Astrocyte (in vitro differentiated cells and primary cell): ENCODE results near the gene IGF1. TPM values are rescaled to one million over a fixed set of nuclear protein-coding genes. Genes with fewer than 3 reads are reported as not detected.
A peak's percentile ranks its signal among the peaks of the same experiment; 100 is the strongest.

ENCODE experiments used
- DNase-seq: peaks from one replicate; pipeline ENCODE4 v3.0.0-alpha.2; 2010; ENCODE audit warnings: low read depth
- FAIRE-seq: peaks from 2 replicates; lab custom pipeline; 2011; peaks lifted over from hg19 to GRCh38; lab: Jason Lieb, UNC
- H2AFZ ChIP-seq: 2 replicates; pipeline ENCODE4 v1.6.0; 2012; ENCODE audit warnings: low read depth, low read length, inconsistent platforms
- H3K27ac ChIP-seq: 2 replicates; pipeline ENCODE4 v1.5.1; 2011; ENCODE audit warnings: low read depth, low read length, inconsistent platforms
- H3K27me3 ChIP-seq: 2 replicates; pipeline ENCODE4 v1.6.0; 2011; ENCODE audit warnings: low read length, inconsistent platforms; ENCODE audit not compliant: insufficient read depth
- H3K36me3 ChIP-seq: 2 replicates; pipeline ENCODE4 v1.5.1; 2011; ENCODE audit warnings: low read length, inconsistent platforms; ENCODE audit not compliant: insufficient read depth
- H3K4me1 ChIP-seq: 2 replicates; pipeline ENCODE4 v1.5.1; 2011; ENCODE audit warnings: low read length, inconsistent platforms; ENCODE audit not compliant: insufficient read depth
- H3K4me2 ChIP-seq: 2 replicates; pipeline ENCODE4 v1.6.0; 2012; ENCODE audit warnings: low read length, inconsistent platforms
- H3K4me3 ChIP-seq: 2 replicates; pipeline ENCODE4 v1.5.1; 2011; ENCODE audit warnings: low read depth, mild to moderate bottlenecking, low read length, inconsistent platforms; ENCODE audit not compliant: insufficient read depth
- H3K79me2 ChIP-seq: 2 replicates; pipeline ENCODE4 v1.6.0; 2012; ENCODE audit warnings: mild to moderate bottlenecking, low read length, inconsistent platforms; ENCODE audit not compliant: insufficient read depth
- H3K9ac ChIP-seq: 2 replicates; pipeline ENCODE4 v1.6.0; 2012; ENCODE audit warnings: mild to moderate bottlenecking, low read length, inconsistent platforms
- H3K9me3 ChIP-seq: 2 replicates; pipeline ENCODE4 v1.5.1; 2012; ENCODE audit warnings: low read depth, mild to moderate bottlenecking, low read length, inconsistent platforms; ENCODE audit not compliant: insufficient read depth
- H4K20me1 ChIP-seq: 2 replicates; pipeline ENCODE4 v1.6.0; 2012; ENCODE audit warnings: low read length, inconsistent platforms; ENCODE audit not compliant: insufficient read depth
- H3K27ac Mint-ChIP-seq: one replicate; pipeline ENCODE4 v1.8.0; 2021; ENCODE audit warnings: mild to moderate bottlenecking, mixed read lengths; ENCODE audit not compliant: unreplicated experiment
- H3K27me3 Mint-ChIP-seq: one replicate; pipeline ENCODE4 v1.8.0; 2021; ENCODE audit warnings: low read depth, mixed read lengths; ENCODE audit not compliant: unreplicated experiment
- H3K36me3 Mint-ChIP-seq: one replicate; pipeline ENCODE4 v1.8.0; 2021; ENCODE audit warnings: low read depth, mixed read lengths; ENCODE audit not compliant: unreplicated experiment
- H3K4me1 Mint-ChIP-seq: one replicate; pipeline ENCODE4 v1.8.0; 2021; ENCODE audit warnings: low read depth, mixed read lengths; ENCODE audit not compliant: unreplicated experiment
- H3K4me3 Mint-ChIP-seq: one replicate; pipeline ENCODE4 v1.8.0; 2021; ENCODE audit warnings: mild to moderate bottlenecking, moderate library complexity, mixed read lengths; ENCODE audit not compliant: unreplicated experiment
- H3K9me3 Mint-ChIP-seq: one replicate; pipeline ENCODE4 v1.8.0; 2021; ENCODE audit warnings: mild to moderate bottlenecking, mixed read lengths; ENCODE audit not compliant: unreplicated experiment
- CTCF ChIP-seq: IDR thresholded peaks from 2 replicates; pipeline ENCODE4 v1.5.1; 2011; ENCODE audit warnings: low read depth, mild to moderate bottlenecking, inconsistent platforms, low read length, moderate library complexity; ENCODE audit not compliant: insufficient read depth
- EZH2 ChIP-seq: IDR thresholded peaks from 2 replicates; pipeline ENCODE4 v1.6.1; 2012; ENCODE audit warnings: mild to moderate bottlenecking, low read length, inconsistent platforms; ENCODE audit not compliant: insufficient read depth
- total RNA-seq: library from RNA; stranded (reverse); gene quantifications from 2 replicates; pipeline ENCODE4 v1.2.1, GENCODE V29; 2021

The IGF1 gene
- total RNA-seq, 1 donor from 2014 or later: 1.9 TPM

- H3K27me3 ChIP-seq: no peaks in the 10 kb centered on the region
Observed at GRCh38 chr12:102426599-102427542, 53.5 kb downstream of the IGF1 start.

GRCh38 chr12:102425109-102426039, 55.0 kb downstream of the IGF1 start:
- no peaks in the 10 kb centered on the region for H3K4me1 Mint-ChIP-seq
- no peaks in the 10 kb centered on the region for H3K9me3 Mint-ChIP-seq
- Histone ChIP-seq H3K9me3 (no peaks in the 10 kb centered on the region), H3K4me2 (no peak overlapping the region), H3K36me3 (no peaks in the 10 kb centered on the region), H3K4me3 (no peak overlapping the region), H3K27me3 (no peaks in the 10 kb centered on the region), H3K4me1 (peaks cover 6% of the 10 kb centered on the region), H3K9ac (no peak overlapping the region), H3K27ac (no peak overlapping the region), H2AFZ (no peak overlapping the region), H4K20me1 (no peaks in the 10 kb centered on the region), H3K79me2 (no peaks in the 10 kb centered on the region)
- H3K27me3 Mint-ChIP-seq: no peaks in the 10 kb centered on the region
- TF ChIP-seq CTCF: no peak
- TF ChIP-seq EZH2: no peak
- DNase-seq (no peak), FAIRE-seq (no peak)
- H3K36me3 Mint-ChIP-seq: no peaks in the 10 kb centered on the region
- H3K4me3 Mint-ChIP-seq: no peak overlapping the region
- no peak overlapping the region for H3K27ac Mint-ChIP-seq

More at GRCh38 chr12:102426599-102427542, 53.5 kb downstream of the IGF1 start:
- FAIRE-seq (no peak), DNase-seq (peak; percentile 49)
- no peaks in the 10 kb centered on the region for H3K36me3 ChIP-seq
- no peak overlapping the region for H3K4me3 ChIP-seq
- no peak overlapping the region for H3K9ac ChIP-seq
- H2AFZ ChIP-seq: peak overlapping the region; percentile 48
- TF ChIP-seq EZH2 (no peak), CTCF (no peak)
- H3K27ac ChIP-seq: no peak overlapping the region
- Mint-ChIP-seq H3K27ac (no peak overlapping the region), H3K4me1 (peaks cover 6% of the 10 kb centered on the region), H3K4me3 (no peak overlapping the region), H3K36me3 (no peaks in the 10 kb centered on the region), H3K9me3 (no peaks in the 10 kb centered on the region), H3K27me3 (no peaks in the 10 kb centered on the region)
- peak overlapping the region; percentile 26 for H3K4me2 ChIP-seq
- H3K4me1 ChIP-seq: peaks cover 6% of the 10 kb centered on the region
- no peaks in the 10 kb centered on the region for H4K20me1 ChIP-seq
- H3K9me3 ChIP-seq: no peaks in the 10 kb centered on the region
- no peaks in the 10 kb centered on the region for H3K79me2 ChIP-seq
